IPS-18c (cell line): Measurements from ENCODE around the gene FHIT.

ENCODE experiments used
- H3K4me3 ChIP-seq: 2 replicates; pipeline ENCODE4 v1.7.0; 2013; ENCODE audit warnings: low read depth, mild to moderate bottlenecking, low read length, moderate library complexity; ENCODE audit not compliant: insufficient read depth
- H3K9me3 ChIP-seq: one replicate; pipeline ENCODE4 v1.6.1; 2013; ENCODE audit warnings: mild to moderate bottlenecking, low read length, moderate library complexity; ENCODE audit not compliant: control insufficient read depth, insufficient read depth

FHIT gene

GRCh38 chr3:60185161-60185560 is 1066.1 kb downstream of the FHIT start:
- H3K9me3 ChIP-seq = no peaks in the 10 kb centered on the region
- no peak overlapping the region for H3K4me3 ChIP-seq

GRCh38 chr3:60182697-60183096 is 1068.6 kb downstream of the FHIT start:
- H3K9me3 ChIP-seq = no peaks in the 10 kb centered on the region
- H3K4me3 ChIP-seq = no peak overlapping the region

- Histone ChIP-seq H3K4me3 (no peak overlapping the region), H3K9me3 (no peaks in the 10 kb centered on the region)
Measured at GRCh38 chr3:60178931-60179653, 1072.2 kb downstream of the FHIT start.

- H3K9me3 ChIP-seq = no peaks in the 10 kb centered on the region
- H3K4me3 ChIP-seq = no peak overlapping the region
Measured at GRCh38 chr3:60177726-60178125, 1073.5 kb downstream of the FHIT start.

- H3K9me3 ChIP-seq = no peaks in the 10 kb centered on the region
- no peak overlapping the region for H3K4me3 ChIP-seq
Measured at GRCh38 chr3:60176614-60177013, 1074.6 kb downstream of the FHIT start.

GRCh38 chr3:60175680-60176079 is 1075.6 kb downstream of the FHIT start:
- Histone ChIP-seq H3K9me3 (no peaks in the 10 kb centered on the region), H3K4me3 (no peak overlapping the region)

- Histone ChIP-seq H3K9me3 (no peaks in the 10 kb centered on the region), H3K4me3 (no peak overlapping the region)
Measured at GRCh38 chr3:60169755-60170154, 1081.5 kb downstream of the FHIT start.

- Histone ChIP-seq H3K4me3 (no peak overlapping the region), H3K9me3 (no peaks in the 10 kb centered on the region)
Measured at GRCh38 chr3:60167186-60167585, 1084.1 kb downstream of the FHIT start.

- no peaks in the 10 kb centered on the region for H3K9me3 ChIP-seq
- H3K4me3 ChIP-seq = no peak overlapping the region
Measured at GRCh38 chr3:60160822-60161748, 1090.2 kb downstream of the FHIT start.

GRCh38 chr3:60160111-60160821 is 1091.0 kb downstream of the FHIT start:
- Histone ChIP-seq H3K9me3 (no peaks in the 10 kb centered on the region), H3K4me3 (no peak overlapping the region)

- no peak overlapping the region for H3K4me3 ChIP-seq
- H3K9me3 ChIP-seq = no peaks in the 10 kb centered on the region
Measured at GRCh38 chr3:60158035-60158434, 1093.2 kb downstream of the FHIT start.

- Histone ChIP-seq H3K4me3 (no peak overlapping the region), H3K9me3 (no peaks in the 10 kb centered on the region)
Measured at GRCh38 chr3:60154011-60154410, 1097.2 kb downstream of the FHIT start.

GRCh38 chr3:60153221-60153999 is 1097.8 kb downstream of the FHIT start:
- H3K9me3 ChIP-seq = no peaks in the 10 kb centered on the region

GRCh38 chr3:60149501-60149900 is 1101.8 kb downstream of the FHIT start:
- Histone ChIP-seq H3K4me3 (no peak overlapping the region), H3K9me3 (no peaks in the 10 kb centered on the region)

More at GRCh38 chr3:60153221-60153999, 1097.8 kb downstream of the FHIT start:
- no peak overlapping the region for H3K4me3 ChIP-seq

- H3K9me3 ChIP-seq = no peaks in the 10 kb centered on the region
- no peak overlapping the region for H3K4me3 ChIP-seq
Measured at GRCh38 chr3:60147249-60147950, 1103.9 kb downstream of the FHIT start.

GRCh38 chr3:60146121-60146520 is 1105.1 kb downstream of the FHIT start:
- Histone ChIP-seq H3K4me3 (no peak overlapping the region), H3K9me3 (no peaks in the 10 kb centered on the region)
